Natural killer cell (primary cell): Measurements from ENCODE around the gene SEC24C. TPM values are rescaled to one million over a fixed set of nuclear protein-coding genes. Genes with fewer than 3 reads are reported as not detected.
"Not testable (repeated sequence)": the region's sequence is repeated elsewhere in the genome, so short reads cannot be mapped to it uniquely, and the experiment has no call there.

Source experiments
- ATAC-seq, 3 donors: fragments of 150-1000 bp in 2 of 3; fragments of 200-7000 bp in 1 of 3; cut with Tn5 transposase; 1 replicate in 1 of 3; 2 replicates in 2 of 3; pipeline ENCODE4 v1.10.0; 2021; ENCODE audit warnings: mild to moderate bottlenecking in 2 of 3, moderate library complexity in 2 of 3
- DNase-seq, 2 donors: peaks; one replicate each; pipeline versions ENCODE4 v3.0.0 to v3.0.0-alpha.2; 2013 to 2021; ENCODE audit warnings: mixed read lengths in 1 of 2
- H3K27ac ChIP-seq: one replicate; pipeline ENCODE4 v1.5.1; 2013; ENCODE audit warnings: mild to moderate bottlenecking, low read length
- H3K27me3 ChIP-seq: one replicate; pipeline ENCODE4 v1.6.1; 2013; ENCODE audit warnings: low read length; ENCODE audit not compliant: control insufficient read depth, insufficient read depth
- H3K36me3 ChIP-seq: one replicate; pipeline ENCODE4 v1.6.1; 2013; ENCODE audit warnings: low read length; ENCODE audit not compliant: control insufficient read depth, insufficient read depth
- H3K4me1 ChIP-seq: one replicate; pipeline ENCODE4 v1.6.1; 2013; ENCODE audit warnings: low read length; ENCODE audit not compliant: control insufficient read depth, insufficient read depth
- H3K4me3 ChIP-seq: one replicate; pipeline ENCODE4 v1.5.1; 2013; ENCODE audit warnings: low read length
- H3K9me3 ChIP-seq: one replicate; pipeline ENCODE4 v1.6.1; 2013; ENCODE audit warnings: low read length; ENCODE audit not compliant: control insufficient read depth, insufficient read depth
- H3K27ac Mint-ChIP-seq, 2 donors: one replicate each; pipeline ENCODE4 v1.8.0; 2022; ENCODE audit warnings: mild to moderate bottlenecking in 2 of 2, mixed read lengths in 2 of 2, moderate library complexity in 1 of 2
- H3K27me3 Mint-ChIP-seq, 2 donors: one replicate each; pipeline ENCODE4 v1.8.0; 2022; ENCODE audit warnings: low read depth in 2 of 2, mixed read lengths in 2 of 2
- H3K36me3 Mint-ChIP-seq: one replicate; pipeline ENCODE4 v1.8.0; 2022; ENCODE audit warnings: mixed read lengths
- H3K4me1 Mint-ChIP-seq, 2 donors: one replicate each; pipeline ENCODE4 v1.8.0; 2022; ENCODE audit warnings: mixed read lengths in 2 of 2
- H3K4me3 Mint-ChIP-seq: one replicate; pipeline ENCODE4 v1.8.0; 2022; ENCODE audit warnings: mild to moderate bottlenecking, moderate library complexity, mixed read lengths
- H3K9me3 Mint-ChIP-seq, 2 donors: one replicate each; pipeline ENCODE4 v1.8.0; 2022; ENCODE audit warnings: mixed read lengths in 2 of 2
- CTCF ChIP-seq: fragments of 200-600 bp; IDR thresholded peaks from one replicate; pipeline ENCODE4 v1.8.0; 2022; ENCODE audit warnings: antibody characterized with exemption
- WGBS: methylation state at CpG from one replicate; pipeline ENCODE4 v1.1.7; 2013; ENCODE audit warnings: missing lambda C conversion rate; ENCODE audit not compliant: insufficient coverage; 5-methylcytosine and 5-hydroxymethylcytosine counted together
- intact Hi-C: fragments of 100-400 bp; cut with micrococcal nuclease; formaldehyde crosslinking; loops from one replicate; pipeline ENCODE4 v1.14.2; 2022
- total RNA-seq, 4 donors: library from RNA; stranded (reverse); fragments of 120-200 nt in 1 of 4; gene quantifications; one replicate each; pipeline versions ENCODE4 v1.2.3 to v1.2.4, GENCODE V29; 2013 to 2022

The SEC24C gene
- total RNA-seq, 3 donors from 2014 or later (not counting 1 experiment from before 2014, with no cell fraction given): 153 to 161 (median 160) TPM

DNA sequence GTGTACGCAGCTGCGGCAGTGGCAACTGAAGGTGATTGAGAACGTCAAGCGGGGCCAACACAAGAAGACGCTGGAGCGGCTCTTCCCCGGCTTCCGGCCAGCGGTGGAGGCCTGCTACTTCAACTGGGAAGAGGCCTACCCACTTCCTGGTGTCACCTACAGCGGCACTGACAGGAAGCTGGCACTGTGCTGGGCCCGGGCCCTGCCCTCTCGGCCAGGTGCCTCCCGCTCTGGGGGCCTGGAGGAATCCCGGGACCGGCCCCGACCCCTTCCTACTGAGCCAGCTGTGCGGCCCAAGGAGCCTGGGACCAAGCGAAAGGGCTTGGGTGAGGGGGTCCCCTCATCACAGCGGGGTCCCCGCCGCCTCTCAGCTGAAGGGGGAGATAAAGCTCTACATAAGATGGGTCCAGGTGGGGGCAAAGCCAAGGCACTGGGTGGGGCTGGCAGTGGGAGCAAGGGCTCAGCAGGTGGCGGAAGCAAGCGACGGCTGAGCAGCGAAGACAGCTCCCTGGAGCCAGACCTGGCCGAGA, 47.8 kb downstream of the SEC24C start:
- peaks cover 78% of the 10 kb centered on the region for H3K36me3 ChIP-seq
- H3K4me1 Mint-ChIP-seq: peaks cover 10 to 23% of the 10 kb centered on the region in 2 donors
- no peaks in the 10 kb centered on the region for H3K36me3 Mint-ChIP-seq
- H3K9me3 Mint-ChIP-seq: no peaks in the 10 kb centered on the region
- no peak overlapping the region for H3K27ac Mint-ChIP-seq
- H3K27me3 Mint-ChIP-seq: no peaks in the 10 kb centered on the region
- no peaks in the 10 kb centered on the region for H3K27me3 ChIP-seq
- no peak overlapping the region for H3K4me3 ChIP-seq
- no peak for TF ChIP-seq CTCF
- no peaks in the 10 kb centered on the region for H3K9me3 ChIP-seq
- no peak overlapping the region for H3K4me3 Mint-ChIP-seq
- H3K4me1 ChIP-seq: peaks cover 7% of the 10 kb centered on the region
- DNase-seq (no peak), ATAC-seq (no peak)
- WGBS: 97% methylated on average over 26 of the region's 26 CpGs
- no peak overlapping the region for H3K27ac ChIP-seq
- intact Hi-C loops: no loop called here

DNA sequence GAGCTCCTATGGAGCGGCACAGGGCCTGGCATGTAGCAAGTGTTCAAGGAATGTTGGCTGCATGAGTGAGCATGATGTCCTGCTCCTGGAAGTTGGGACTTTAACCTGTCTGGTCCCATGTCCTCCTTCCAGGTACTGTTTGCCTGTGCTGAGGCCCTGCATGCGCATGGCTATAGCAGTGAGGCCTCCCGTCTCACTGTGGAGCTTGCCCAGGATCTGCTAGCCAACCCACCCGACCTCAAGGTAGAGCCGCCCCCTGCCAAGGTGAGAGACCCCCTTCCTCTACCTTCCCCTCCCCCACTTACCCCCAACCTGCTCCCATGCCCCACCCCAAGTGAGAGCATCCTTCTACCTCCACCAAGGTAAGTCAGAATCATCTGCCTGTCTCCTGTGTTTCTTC, 49.3 kb downstream of the SEC24C start:
- H3K27ac Mint-ChIP-seq: peak overlapping the region in 1 of 2 donors; percentile 35
- peaks cover 10 to 16% of the 10 kb centered on the region in 2 donors for H3K4me1 Mint-ChIP-seq
- peaks cover 5% of the 10 kb centered on the region for H3K36me3 Mint-ChIP-seq
- Histone ChIP-seq H3K4me1 (no peaks in the 10 kb centered on the region), H3K9me3 (no peaks in the 10 kb centered on the region), H3K27ac (no peak overlapping the region), H3K36me3 (peaks cover 93% of the 10 kb centered on the region), H3K27me3 (no peaks in the 10 kb centered on the region), H3K4me3 (no peak overlapping the region)
- no peak for TF ChIP-seq CTCF
- H3K9me3 Mint-ChIP-seq: no peaks in the 10 kb centered on the region
- no peaks in the 10 kb centered on the region for H3K27me3 Mint-ChIP-seq
- no peak for ATAC-seq
- DNase-seq: no peak
- no peak overlapping the region for H3K4me3 Mint-ChIP-seq
- 97% methylated on average over 5 of the region's 5 CpGs for WGBS
- intact Hi-C loops: no loop called here

GRCh38 chr10:73795491-73795890, 51.3 kb downstream of the SEC24C start:
- 97% methylated on average over 8 of the region's 10 CpGs for WGBS
- H3K27me3 ChIP-seq, H3K36me3 Mint-ChIP-seq, H3K9me3 ChIP-seq, H3K27ac ChIP-seq, H3K27ac Mint-ChIP-seq, ATAC-seq, H3K4me1 Mint-ChIP-seq, H3K27me3 Mint-ChIP-seq, intact Hi-C loops, H3K4me1 ChIP-seq, H3K4me3 Mint-ChIP-seq, DNase-seq, H3K9me3 Mint-ChIP-seq, H3K4me3 ChIP-seq: not testable (repeated sequence)
- peaks cover 94% of the 10 kb centered on the region for H3K36me3 ChIP-seq

- H3K4me3 ChIP-seq, H3K27me3 ChIP-seq, H3K27me3 Mint-ChIP-seq, H3K9me3 ChIP-seq, H3K4me3 Mint-ChIP-seq, H3K4me1 Mint-ChIP-seq, H3K27ac ChIP-seq, H3K4me1 ChIP-seq, ATAC-seq, H3K36me3 Mint-ChIP-seq, intact Hi-C loops, DNase-seq, H3K9me3 Mint-ChIP-seq: not testable (repeated sequence)
- WGBS: 97% methylated on average over 8 of the region's 8 CpGs
- peak overlapping the region in 1 of 2 donors; percentile 55 for H3K27ac Mint-ChIP-seq
- H3K36me3 ChIP-seq: peaks cover 92% of the 10 kb centered on the region
Observed at GRCh38 chr10:73796035-73796434, 51.9 kb downstream of the SEC24C start.
